ENCODE results near the gene CASP9. TPM values are rescaled to one million over a fixed set of nuclear protein-coding genes. Genes with fewer than 3 reads are reported as not detected.

The CASP9 gene
- total RNA-seq, 4 donors from 2014 or later: 2.6 to 16.0 (median 8.1) TPM

GRCh38 chr1:15541231-15541792 lies 17.3 kb upstream of the CASP9 start:
- Histone ChIP-seq H3K36me3 (no peaks in the 10 kb centered on the region), H3K4me1 (no peaks in the 10 kb centered on the region), H3K9me3 (no peaks in the 10 kb centered on the region), H3K4me3 (no peak overlapping the region), H3K27me3 (no peaks in the 10 kb centered on the region), H3K27ac (no peak overlapping the region)
- TF ChIP-seq POLR2A (IDR thresholded peaks at IDR 0.05): no peak
- no peak for TF ChIP-seq CTCF (IDR thresholded peaks at IDR 0.05)
- DNase-seq: no peak
- intact Hi-C loops (cut with DNase I; ENCODE audit: low total_unique reads): no loop called here

GRCh38 chr1:15540186-15540585 lies 16.2 kb upstream of the CASP9 start:
- Histone ChIP-seq H3K36me3 (no peaks in the 10 kb centered on the region), H3K4me3 (no peak overlapping the region), H3K27me3 (no peaks in the 10 kb centered on the region), H3K27ac (no peak overlapping the region), H3K4me1 (no peaks in the 10 kb centered on the region), H3K9me3 (no peaks in the 10 kb centered on the region)
- DNase-seq: no peak
- intact Hi-C loops (cut with DNase I; ENCODE audit: low total_unique reads): no loop called here
- TF ChIP-seq POLR2A (IDR thresholded peaks at IDR 0.05) (no peak), CTCF (IDR thresholded peaks at IDR 0.05) (no peak)

- H3K27me3 ChIP-seq: no peaks in the 10 kb centered on the region
- H3K27ac ChIP-seq: no peak overlapping the region
- H3K4me3 ChIP-seq: no peak overlapping the region
- H3K9me3 ChIP-seq: no peaks in the 10 kb centered on the region
- no peaks in the 10 kb centered on the region for H3K4me1 ChIP-seq
- H3K36me3 ChIP-seq: no peaks in the 10 kb centered on the region
- intact Hi-C loops (cut with DNase I; ENCODE audit: low total_unique reads): no loop called here
- DNase-seq: no peak
- TF ChIP-seq POLR2A (IDR thresholded peaks at IDR 0.05): no peak
- TF ChIP-seq CTCF (IDR thresholded peaks at IDR 0.05): no peak
Observed at GRCh38 chr1:15538771-15539170, 14.8 kb upstream of the CASP9 start.

GRCh38 chr1:15531682-15532081 lies 7.7 kb upstream of the CASP9 start:
- Histone ChIP-seq H3K27me3 (no peaks in the 10 kb centered on the region), H3K27ac (no peak overlapping the region), H3K9me3 (no peaks in the 10 kb centered on the region), H3K4me3 (no peak overlapping the region), H3K4me1 (peaks cover 7% of the 10 kb centered on the region in 2 donors), H3K36me3 (no peaks in the 10 kb centered on the region)
- intact Hi-C loops (cut with DNase I; ENCODE audit: low total_unique reads): no loop called here
- TF ChIP-seq POLR2A (IDR thresholded peaks at IDR 0.05) (no peak), CTCF (IDR thresholded peaks at IDR 0.05) (no peak)
- no peak for DNase-seq

- Histone ChIP-seq H3K4me1 (peaks cover 7% of the 10 kb centered on the region in 2 donors), H3K27me3 (no peaks in the 10 kb centered on the region), H3K36me3 (no peaks in the 10 kb centered on the region), H3K9me3 (no peaks in the 10 kb centered on the region), H3K4me3 (no peak overlapping the region), H3K27ac (no peak overlapping the region)
- TF ChIP-seq POLR2A (IDR thresholded peaks at IDR 0.05) (no peak), CTCF (IDR thresholded peaks at IDR 0.05) (no peak)
- intact Hi-C loops (cut with DNase I; ENCODE audit: low total_unique reads): no loop called here
- DNase-seq: no peak
Observed at GRCh38 chr1:15531003-15531402, 7.0 kb upstream of the CASP9 start.
